Endodermal cell (in vitro differentiated cells): ENCODE measurements around the gene MBLAC1. TPM values are rescaled to one million over a fixed set of nuclear protein-coding genes. Genes with fewer than 3 reads are reported as not detected.

Experiments used
- DNase-seq: peaks from one replicate; pipeline ENCODE4 v3.0.0-alpha.2; 2017
- H3K27ac ChIP-seq: 2 replicates; pipeline ENCODE4 v1.5.1; 2013; ENCODE audit warnings: mild to moderate bottlenecking, low read depth, low read length, moderate library complexity
- H3K27me3 ChIP-seq: 2 replicates; pipeline ENCODE4 v1.6.1; 2013; ENCODE audit warnings: mild to moderate bottlenecking, low read length, moderate library complexity; ENCODE audit not compliant: insufficient read depth, control insufficient read depth, poor library complexity, severe bottlenecking
- H3K36me3 ChIP-seq: 2 replicates; pipeline ENCODE4 v1.7.0; 2013; ENCODE audit warnings: mild to moderate bottlenecking, low read length, moderate library complexity; ENCODE audit not compliant: control insufficient read depth, insufficient read depth
- H3K4me1 ChIP-seq: one replicate; pipeline ENCODE4 v1.7.0; 2013; ENCODE audit warnings: low read length; ENCODE audit not compliant: control insufficient read depth, insufficient read depth
- H3K4me3 ChIP-seq: 2 replicates; pipeline ENCODE4 v1.5.1; 2013; ENCODE audit warnings: mild to moderate bottlenecking, low read length, moderate library complexity
- H3K9ac ChIP-seq: 2 replicates; pipeline ENCODE4 v1.6.1; 2013; ENCODE audit warnings: mild to moderate bottlenecking, low read length, moderate library complexity; ENCODE audit not compliant: poor library complexity, severe bottlenecking; ENCODE audit errors: extremely low read depth
- H3K9me3 ChIP-seq: 2 replicates; pipeline ENCODE4 v1.6.1; 2013; ENCODE audit warnings: mild to moderate bottlenecking, low read length, moderate library complexity; ENCODE audit not compliant: control insufficient read depth
- H3K27ac Mint-ChIP-seq: 2 replicates; pipeline ENCODE4 v1.8.0; 2020; ENCODE audit warnings: mixed read lengths
- H3K27me3 Mint-ChIP-seq: 2 replicates; pipeline ENCODE4 v1.8.0; 2021; ENCODE audit warnings: mild to moderate bottlenecking, mixed read lengths; ENCODE audit not compliant: insufficient read depth
- H3K36me3 Mint-ChIP-seq: 2 replicates; pipeline ENCODE4 v1.8.0; 2020; ENCODE audit warnings: low read depth, mixed read lengths
- H3K4me1 Mint-ChIP-seq: 2 replicates; pipeline ENCODE4 v1.8.0; 2020; ENCODE audit warnings: mixed read lengths
- H3K4me3 Mint-ChIP-seq: 2 replicates; pipeline ENCODE4 v1.8.0; 2020; ENCODE audit warnings: mild to moderate bottlenecking, moderate library complexity, mixed read lengths
- H3K9me3 Mint-ChIP-seq: 2 replicates; pipeline ENCODE4 v1.8.0; 2020; ENCODE audit warnings: mild to moderate bottlenecking, mixed read lengths
- CTCF ChIP-seq: fragments of 200-600 bp; sonication (generic); conservative IDR thresholded peaks from 2 replicates; pipeline ENCODE4 v1.5.0; 2021; ENCODE audit warnings: antibody characterized with exemption, mild to moderate bottlenecking
- WGBS, 2 experiments: methylation state at CpG; one replicate each; pipeline versions ENCODE4 v1.1.5 to v1.1.7; 2013; ENCODE audit warnings: missing lambda C conversion rate in 2 of 2, mixed read lengths in 1 of 2; ENCODE audit not compliant: insufficient coverage in 1 of 2, insufficient read length in 1 of 2; 5-methylcytosine and 5-hydroxymethylcytosine counted together
- total RNA-seq, 2 donors: library from RNA; stranded (reverse); fragmentation: NEBNext Ultra II Directional in 1 of 2; extraction: Animal tissue kit (Norgen Biotek cat#: 25700) in 1 of 2; gene quantifications; 2 replicates in 1 of 2; 3 replicates in 1 of 2; pipeline ENCODE4 v1.2.1, GENCODE V29; 2021

The MBLAC1 gene
- total RNA-seq, 2 donors from 2014 or later: 1.3 to 1.4 TPM

DNA sequence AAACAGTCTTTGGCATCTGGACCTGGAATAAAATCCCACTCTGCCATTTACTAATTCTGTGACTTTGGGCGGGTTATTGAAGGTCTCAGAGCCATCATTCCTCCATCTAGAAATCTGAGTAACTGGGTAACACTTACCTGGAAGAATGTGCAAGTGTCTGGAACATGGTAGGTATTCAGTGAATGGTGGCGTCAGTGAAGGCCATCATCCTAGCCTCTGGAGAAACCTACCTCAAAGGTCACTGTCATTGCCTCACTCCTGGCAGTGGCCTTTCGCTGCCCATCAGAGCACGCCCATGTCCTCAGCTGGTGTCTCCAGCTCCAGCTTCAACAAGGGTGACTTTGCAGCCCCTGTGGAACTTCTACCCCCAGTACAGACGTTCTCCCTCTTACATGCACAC is 37.1 kb downstream of the MBLAC1 start:
- no peak for TF ChIP-seq CTCF
- no peaks in the 10 kb centered on the region for H3K27me3 ChIP-seq
- H3K9ac ChIP-seq: no peak overlapping the region
- Mint-ChIP-seq H3K4me1 (peaks cover 25% of the 10 kb centered on the region), H3K9me3 (no peaks in the 10 kb centered on the region), H3K36me3 (no peaks in the 10 kb centered on the region), H3K4me3 (no peak overlapping the region), H3K27ac (no peak overlapping the region), H3K27me3 (peaks cover 28% of the 10 kb centered on the region)
- H3K4me1 ChIP-seq: peaks cover 9% of the 10 kb centered on the region
- no peaks in the 10 kb centered on the region for H3K9me3 ChIP-seq
- DNase-seq: no peak
- WGBS, 2 experiments: 87 to 90% methylated on average over 4 to 5 of the region's 5 CpGs
- no peaks in the 10 kb centered on the region for H3K36me3 ChIP-seq
- no peak overlapping the region for H3K27ac ChIP-seq
- no peak overlapping the region for H3K4me3 ChIP-seq

- peak overlapping the region; percentile 8 for H3K4me3 Mint-ChIP-seq
- H3K27ac Mint-ChIP-seq: no peak overlapping the region
- H3K9me3 ChIP-seq: no peaks in the 10 kb centered on the region
Measured at GRCh38 chr7:100166317-100166940, 39.7 kb downstream of the MBLAC1 start.

DNA sequence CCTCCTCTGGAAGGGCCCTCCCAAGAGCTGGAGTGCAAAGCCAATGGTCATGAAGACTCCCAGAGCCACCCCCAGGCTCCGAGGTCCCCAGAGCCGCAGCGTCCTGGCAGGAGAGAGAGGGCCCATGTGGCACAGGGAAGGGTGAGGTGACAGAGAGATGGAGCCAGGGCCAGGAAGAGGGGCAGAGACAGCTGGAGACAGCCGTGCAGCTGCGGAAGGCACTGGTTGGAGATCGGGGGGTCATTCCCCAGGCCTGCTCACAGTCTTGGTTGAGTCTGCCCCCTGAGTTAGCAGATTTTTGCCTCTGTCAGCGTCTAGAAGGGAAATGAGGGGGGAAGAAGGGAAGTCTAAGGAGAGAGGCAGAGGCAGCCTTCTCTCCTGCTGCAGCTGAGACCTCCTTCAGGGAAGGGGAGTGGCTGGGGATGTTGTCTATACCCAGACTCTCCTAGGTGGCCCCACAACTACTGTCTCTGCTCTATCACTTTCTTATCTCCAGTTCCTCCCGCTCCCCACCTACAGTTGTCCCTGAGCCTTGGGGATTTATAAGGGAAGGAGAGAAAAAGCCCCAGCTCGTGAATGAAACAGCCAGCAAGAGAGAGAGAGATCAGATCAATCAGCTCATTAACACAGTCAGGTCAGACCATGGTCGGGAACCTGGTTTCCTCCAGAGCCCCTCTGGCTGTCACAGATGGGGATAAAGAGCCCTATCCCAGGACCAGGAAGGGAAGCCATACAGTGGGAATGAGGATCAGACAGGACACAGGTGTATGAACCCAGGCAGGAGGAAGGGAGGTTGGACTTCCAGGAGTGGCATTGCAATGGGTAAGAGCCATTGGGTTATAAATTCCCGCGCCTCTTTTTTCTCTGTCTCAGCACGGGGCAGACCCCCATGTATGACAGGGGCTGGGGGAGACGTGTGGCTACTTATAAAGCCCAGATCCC is 40.5 kb downstream of the MBLAC1 start:
- Histone ChIP-seq H3K4me1 (peaks cover 9% of the 10 kb centered on the region), H3K36me3 (no peaks in the 10 kb centered on the region), H3K9me3 (no peaks in the 10 kb centered on the region), H3K4me3 (peak overlapping the region; percentile 73), H3K9ac (no peak overlapping the region), H3K27me3 (no peaks in the 10 kb centered on the region), H3K27ac (no peak overlapping the region)
- Mint-ChIP-seq H3K9me3 (no peaks in the 10 kb centered on the region), H3K4me3 (peak overlapping the region; percentile 57), H3K4me1 (peaks cover 39% of the 10 kb centered on the region), H3K27me3 (peaks cover 40% of the 10 kb centered on the region), H3K36me3 (no peaks in the 10 kb centered on the region), H3K27ac (no peak overlapping the region)
- TF ChIP-seq CTCF: no peak
- DNase-seq: peak; percentile 61
- 55 to 71% methylated on average over 7 to 12 of the region's 14 CpGs for WGBS, 2 experiments

More at GRCh38 chr7:100166317-100166940, 39.7 kb downstream of the MBLAC1 start:
- TF ChIP-seq CTCF: no peak
- Histone ChIP-seq H3K36me3 (no peaks in the 10 kb centered on the region), H3K27me3 (no peaks in the 10 kb centered on the region), H3K9ac (no peak overlapping the region), H3K4me3 (no peak overlapping the region), H3K27ac (no peak overlapping the region), H3K4me1 (peaks cover 9% of the 10 kb centered on the region)
- 89 to 94% methylated on average over 7 to 16 of the region's 16 CpGs for WGBS, 2 experiments
- peaks cover 36% of the 10 kb centered on the region for H3K4me1 Mint-ChIP-seq
- H3K36me3 Mint-ChIP-seq: no peaks in the 10 kb centered on the region
- peak; percentile 49 for DNase-seq
- H3K27me3 Mint-ChIP-seq: peaks cover 37% of the 10 kb centered on the region
- no peaks in the 10 kb centered on the region for H3K9me3 Mint-ChIP-seq
